Hematopoietic multipotent progenitor cell treated with erythropoietin and hydrocortisone succinate and interleukin-3 and kit ligand, for 15 days (in vitro differentiated cells): ENCODE measurements around the gene ELAVL3.

Source experiments
- DNase-seq: peaks from one replicate; pipeline ENCODE4 v3.0.0-alpha.2; 2015; ENCODE audit warnings: low spot score

Gene ELAVL3

DNA sequence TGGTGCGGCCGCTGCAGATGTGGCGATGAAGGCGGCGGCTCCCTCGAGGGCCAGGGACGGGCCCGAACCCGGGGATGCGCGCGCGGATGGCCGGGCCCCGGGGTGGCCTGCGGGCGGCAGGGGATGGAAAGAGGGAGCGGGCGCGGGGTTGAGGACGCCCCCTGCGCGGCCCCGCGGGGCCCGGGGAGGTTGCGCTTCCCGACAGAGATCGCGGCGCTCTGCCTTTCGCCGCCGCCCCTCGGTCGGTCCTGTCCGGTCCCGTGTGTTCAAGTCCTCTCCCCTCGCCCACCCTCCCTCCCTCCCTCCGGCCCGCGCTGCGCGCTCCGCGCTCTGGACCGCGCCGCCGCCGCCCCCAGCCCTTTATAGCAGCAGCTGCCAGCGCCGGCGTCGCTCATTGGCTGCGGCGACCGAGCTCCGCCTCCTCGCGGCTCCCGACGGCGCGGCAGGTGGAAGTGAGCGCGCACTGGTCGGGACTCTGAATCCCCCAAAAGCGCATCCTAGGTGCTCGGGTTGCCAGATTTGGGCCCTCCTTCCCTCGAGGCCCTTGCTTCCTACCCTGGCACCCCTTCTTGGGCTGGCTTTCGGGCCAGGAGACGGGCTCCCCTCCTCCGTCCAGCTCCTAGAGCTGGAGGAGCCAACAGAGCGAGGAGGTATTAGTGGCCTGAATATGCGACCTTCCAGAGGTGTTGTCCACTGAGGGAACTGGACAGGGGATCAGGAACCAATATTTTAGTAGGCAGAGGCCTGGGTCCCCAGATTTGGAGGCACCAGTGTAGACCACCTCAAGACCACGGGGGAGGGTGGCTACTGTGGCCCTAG, at the start of gene ELAVL3:
TSS of gene ELAVL3 (minus strand) at position 332 of the 819 bp plus-strand sequence. CDS start 438 bp downstream, outside the sequence.
- DNase-seq: no peak

DNA sequence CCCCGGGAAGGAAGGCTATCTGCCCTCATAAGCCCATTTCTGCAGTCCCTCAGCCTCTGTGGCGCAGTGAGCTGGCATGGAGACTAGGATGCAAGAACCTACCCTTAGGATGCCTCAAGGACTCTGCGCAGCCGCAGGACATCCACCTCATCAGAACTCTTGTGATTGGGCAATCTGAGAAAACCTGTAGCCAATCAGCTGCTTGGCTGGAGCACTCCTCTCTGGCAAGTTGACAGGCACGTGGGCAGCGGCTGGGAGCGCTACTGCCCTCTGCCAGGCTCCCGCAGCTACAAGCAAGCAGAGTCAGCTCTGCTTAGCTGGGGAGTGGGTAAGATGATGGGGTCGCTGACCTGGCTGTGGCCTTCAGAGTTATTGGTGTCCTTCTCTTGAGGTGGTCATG, 49.6 kb upstream of the ELAVL3 start:
- peak; percentile 87 for DNase-seq

DNA sequence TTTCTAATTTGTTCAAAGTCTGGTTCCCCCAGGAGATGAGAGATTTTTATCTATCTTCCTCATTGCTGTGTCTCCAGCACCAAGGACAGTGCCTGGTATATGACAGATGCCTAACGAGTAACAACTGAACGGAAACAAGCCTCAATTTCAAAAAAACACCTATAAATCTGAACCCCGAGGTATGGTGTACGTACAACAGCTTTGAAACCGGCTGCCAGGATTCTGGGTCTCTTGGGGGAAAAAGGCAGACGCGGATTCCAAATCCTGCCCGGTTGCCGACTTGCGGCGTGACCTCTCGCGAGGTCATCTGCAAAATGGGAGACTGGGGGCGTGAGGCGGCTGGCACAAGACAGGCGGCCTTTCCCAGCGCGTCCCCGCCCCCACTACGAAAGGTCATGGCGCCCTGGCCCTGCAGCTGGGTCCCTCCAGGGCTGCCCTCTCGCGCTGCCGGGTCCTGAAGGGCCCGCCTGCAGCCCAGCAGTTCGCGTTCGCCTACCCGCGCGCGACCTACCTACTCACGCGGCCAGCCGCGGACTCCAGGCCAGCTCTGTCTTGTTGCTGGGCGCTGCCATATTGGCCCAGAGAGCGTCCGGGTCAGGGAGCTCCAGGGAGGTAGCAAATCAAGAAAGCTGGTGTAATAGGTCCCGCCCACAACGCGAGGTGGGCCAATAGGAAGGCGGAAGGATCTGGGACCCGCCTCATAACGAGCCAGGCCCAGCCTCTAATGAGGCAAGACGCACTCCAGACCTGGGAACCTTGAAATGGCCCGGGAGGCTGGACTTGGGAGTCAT, 47.9 kb upstream of the ELAVL3 start, which contains the start of gene ECSIT:
TSS of gene ECSIT (minus strand) at position 584 of the 791 bp plus-strand sequence. CDS start 9,964 bp downstream, outside the sequence.
- peak; percentile 96 for DNase-seq

DNA sequence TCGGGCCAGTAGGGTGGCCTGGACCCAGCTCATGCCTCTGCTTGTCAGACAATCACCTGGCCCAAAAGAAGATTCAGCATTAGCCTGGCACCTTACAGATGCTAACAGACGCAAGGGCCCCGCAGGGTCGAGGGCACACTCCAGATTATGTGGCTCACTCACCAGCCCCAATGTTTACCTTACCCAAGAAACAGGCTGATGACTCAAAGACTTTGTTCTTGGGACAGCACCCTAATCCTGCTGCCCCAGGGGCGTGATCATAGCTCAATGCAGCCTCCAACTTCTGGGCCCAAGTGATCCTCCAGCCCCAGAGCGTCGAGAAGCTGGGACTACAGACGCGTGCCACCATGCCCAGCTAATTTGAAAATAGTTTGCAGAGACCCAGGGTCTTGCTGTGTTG, 38.3 kb upstream of the ELAVL3 start:
- DNase-seq: no peak

DNA sequence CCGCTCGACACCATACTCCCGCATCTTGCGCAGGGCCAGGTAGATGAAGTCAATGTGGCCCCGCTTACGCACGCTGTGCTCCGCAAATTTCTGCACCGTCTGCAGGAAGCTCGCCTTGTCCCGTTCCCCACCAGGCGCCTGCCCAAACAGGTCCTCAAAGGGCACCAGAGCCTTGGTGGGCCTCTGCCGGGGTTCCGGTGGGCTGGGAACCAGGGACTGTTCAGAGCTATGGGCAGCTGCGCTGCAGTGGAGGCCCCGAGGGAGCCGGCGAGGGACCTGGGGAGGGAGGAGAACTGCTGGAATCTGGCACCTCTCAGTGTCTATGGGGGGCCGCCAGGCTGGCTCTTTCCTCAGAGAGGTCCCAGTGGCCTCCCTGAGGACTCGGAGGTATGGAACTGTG, 33.1 kb upstream of the ELAVL3 start:
- DNase-seq: no peak

DNA sequence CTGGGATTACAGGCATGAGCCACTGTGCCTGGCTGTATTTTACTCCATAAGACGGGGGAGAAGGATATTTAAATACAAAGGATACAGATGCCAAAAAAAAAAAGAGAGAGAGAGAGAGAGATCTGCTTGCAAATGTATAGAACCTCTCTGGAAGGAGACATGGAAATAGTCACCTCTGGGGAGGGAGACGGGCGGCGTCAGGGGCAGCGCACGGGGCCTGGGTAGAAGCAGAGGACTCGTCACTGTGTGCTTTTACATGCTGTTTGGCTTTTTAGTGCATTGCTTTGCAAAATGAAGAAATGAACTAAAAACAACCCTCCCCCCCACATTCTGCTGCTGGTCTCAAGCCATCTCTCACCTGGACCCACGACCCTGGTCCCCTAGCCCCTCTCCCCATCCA, 29.6 kb upstream of the ELAVL3 start:
- no peak for DNase-seq

DNA sequence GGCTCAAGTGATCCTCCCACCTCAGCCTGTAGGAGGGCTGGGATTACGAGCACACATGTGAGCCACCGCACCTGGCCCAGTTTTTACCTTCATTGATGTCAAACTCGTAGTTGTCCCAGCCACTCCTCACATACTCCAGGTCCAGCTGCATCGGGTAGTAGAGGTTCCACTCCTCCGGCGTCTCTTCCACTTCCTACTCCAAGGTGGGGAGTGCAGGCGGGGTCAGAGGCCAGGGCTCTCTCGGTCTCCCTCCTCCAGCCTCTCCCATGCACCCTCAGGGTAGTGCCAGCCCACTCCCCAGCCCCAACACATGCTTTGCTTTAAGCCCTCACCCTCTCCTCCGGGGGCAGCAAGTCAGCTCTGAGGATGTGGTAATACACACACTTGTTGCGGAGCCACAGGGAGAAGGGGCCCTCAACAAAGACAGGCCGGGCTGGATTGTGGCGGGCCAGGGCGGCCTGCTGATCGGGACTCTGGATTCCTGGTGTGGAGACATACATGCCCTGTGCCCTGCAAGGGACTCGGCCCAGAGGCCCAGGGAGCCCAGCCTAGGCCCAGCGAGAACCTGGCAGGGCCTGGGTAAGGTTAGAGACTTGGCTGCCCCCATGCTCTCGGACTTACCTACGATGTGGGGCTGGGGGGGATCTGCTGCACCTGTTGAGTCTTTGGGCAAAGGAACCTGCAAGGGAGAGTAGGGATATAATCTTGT, 26.7 kb upstream of the ELAVL3 start:
- DNase-seq: no peak

DNA sequence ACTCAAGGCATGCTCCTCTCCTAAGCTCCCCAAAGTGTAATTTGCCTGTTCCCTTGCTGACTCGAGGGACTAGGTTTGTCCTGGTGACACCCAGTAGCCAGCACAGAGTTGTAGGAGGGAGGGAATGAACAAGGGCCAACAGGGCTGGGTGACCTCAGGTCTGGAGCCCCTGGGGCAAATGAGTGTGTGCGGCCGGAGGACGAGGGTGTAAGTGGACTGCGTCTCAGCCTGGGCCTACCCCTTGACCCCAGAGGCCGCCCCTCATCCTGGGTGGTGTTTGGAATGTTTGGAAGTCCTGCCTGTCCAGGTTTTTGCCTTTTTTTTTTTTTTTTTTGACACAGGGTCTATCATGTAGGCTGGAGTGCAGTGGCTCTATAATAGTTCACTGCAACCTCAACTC, 26.1 kb upstream of the ELAVL3 start:
- no peak for DNase-seq

DNA sequence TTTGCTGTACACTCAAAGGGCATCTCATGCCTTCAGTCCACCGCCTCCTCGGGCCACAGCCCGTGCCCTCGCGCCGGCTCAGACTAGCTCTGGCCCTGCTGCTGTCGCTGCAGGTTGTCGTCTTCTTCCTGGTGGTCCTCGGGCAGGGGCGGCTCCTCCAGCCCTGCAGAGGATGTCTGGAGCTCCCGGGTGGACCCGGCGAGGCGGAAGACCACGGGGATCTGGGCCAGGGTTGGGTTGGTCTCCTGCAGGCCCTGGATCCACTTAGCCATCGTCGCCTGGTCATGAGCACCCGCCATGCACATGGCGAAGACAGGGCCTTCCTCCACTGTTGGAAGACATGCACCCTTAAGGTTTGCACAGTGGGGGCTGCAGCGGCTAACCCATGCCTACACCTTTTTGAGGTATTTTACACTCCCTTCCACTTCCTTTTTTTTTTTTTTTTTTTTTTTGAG, 25.3 kb upstream of the ELAVL3 start:
- DNase-seq: no peak

DNA sequence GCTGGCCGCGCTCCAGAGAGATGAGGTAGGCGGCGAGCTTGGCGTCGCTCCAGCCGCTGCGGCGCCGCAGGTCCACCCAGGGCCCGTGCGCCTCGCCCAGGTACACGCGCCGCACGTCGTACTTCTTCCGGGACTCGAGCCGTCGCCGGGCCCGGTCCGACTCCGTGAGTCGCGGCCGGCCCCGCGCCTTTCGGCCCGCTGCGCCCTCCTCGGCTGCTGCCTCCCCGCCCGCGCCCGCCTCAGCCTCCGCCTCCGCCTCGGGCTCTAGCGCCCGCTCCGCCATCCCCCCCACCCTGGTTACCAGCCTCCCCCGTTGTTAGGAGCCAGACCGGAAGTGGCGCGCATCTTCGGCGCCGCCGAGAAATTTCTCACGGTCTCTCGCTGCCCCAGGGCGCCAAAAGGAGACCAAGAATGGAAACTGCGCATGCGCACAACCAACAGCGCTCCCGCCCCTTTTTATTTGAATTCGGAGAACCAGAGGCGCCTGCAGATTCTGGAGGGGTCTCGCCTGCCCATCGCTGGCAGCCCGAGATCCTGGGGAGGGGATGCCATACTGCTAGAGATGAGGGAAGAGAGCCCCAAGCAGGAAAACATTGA, 24.8 kb upstream of the ELAVL3 start, which contains the start of gene ZNF653:
TSS of gene ZNF653 (minus strand) at position 336 of the 597 bp plus-strand sequence. CDS start at position 283, 53 bp downstream.
- peak; percentile 98 for DNase-seq

DNA sequence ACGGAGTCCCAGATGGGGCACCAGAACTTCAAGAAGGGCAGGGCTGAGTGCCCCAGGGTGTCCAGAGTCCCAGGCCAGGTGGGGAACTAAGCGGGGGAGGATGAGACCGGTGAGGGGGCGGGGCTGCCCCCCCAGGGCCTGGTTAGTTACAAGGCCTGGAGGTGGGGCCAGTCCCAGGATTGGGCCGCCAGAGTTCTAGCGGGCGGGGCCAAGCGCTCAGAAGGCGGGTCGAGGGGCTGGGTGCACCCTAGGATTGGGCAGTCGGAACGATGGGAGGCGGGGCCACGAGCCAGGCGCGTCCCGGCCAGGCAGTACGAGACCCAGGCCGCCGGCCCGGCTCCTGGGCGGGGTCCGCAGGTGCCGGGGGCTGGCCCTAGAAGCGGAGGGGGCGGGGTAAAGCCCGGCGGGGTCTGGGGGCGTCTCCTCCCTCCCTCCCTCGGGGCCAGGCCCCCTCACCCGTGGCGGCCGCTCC, 24.2 kb upstream of the ELAVL3 start:
- DNase-seq: peak; percentile 97

DNA sequence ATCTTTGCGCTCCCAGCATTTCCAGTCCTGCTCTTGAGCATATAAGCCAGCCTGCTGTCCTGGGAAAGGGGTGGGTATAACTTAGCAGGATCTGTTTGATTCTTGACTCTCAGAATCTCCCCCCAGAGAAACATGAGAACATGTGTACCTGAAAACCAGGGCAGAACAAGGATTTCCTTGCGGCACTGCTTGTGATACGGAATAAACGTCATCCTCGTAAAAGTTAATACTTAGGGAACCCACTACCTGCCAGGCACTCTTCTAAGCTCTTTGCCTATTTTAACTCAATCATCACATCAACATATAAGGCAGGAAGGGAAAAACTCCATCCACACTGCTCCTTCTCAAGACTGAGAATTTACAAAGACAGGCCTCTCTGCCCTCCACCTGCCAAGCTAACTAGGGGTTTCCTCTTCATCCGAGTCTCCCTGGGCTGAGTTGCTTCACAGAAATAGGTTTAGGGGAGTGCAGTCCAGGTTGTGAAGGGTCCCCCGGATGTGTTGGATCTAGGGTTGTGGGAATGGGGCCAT, 23.7 kb upstream of the ELAVL3 start:
- DNase-seq: no peak

DNA sequence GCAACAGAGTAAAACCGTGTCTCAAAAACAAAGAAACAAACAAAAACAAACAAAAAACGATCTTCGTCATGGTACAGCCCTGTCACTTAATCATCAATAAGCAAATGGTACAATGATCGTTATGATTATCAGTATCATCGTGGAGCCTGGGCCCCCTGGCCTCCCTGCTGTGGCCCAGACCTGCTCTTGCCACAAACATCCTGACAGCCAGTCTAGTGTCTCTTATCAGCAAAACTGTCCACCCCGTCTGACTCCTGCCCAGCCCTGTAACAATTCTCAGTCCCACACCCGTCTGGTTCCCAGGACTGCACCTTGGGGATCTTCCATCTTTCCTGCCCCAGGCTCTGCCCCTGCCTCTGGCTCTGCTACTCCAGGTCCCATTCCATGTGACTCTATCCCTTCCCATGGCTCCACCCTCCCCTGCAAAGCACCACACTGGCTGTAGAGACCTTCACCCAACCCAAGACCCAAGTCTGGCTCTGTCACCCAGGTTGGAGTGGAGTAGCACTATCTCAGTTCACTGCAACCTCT, 19.1 kb upstream of the ELAVL3 start:
- peak; percentile 49 for DNase-seq

DNA sequence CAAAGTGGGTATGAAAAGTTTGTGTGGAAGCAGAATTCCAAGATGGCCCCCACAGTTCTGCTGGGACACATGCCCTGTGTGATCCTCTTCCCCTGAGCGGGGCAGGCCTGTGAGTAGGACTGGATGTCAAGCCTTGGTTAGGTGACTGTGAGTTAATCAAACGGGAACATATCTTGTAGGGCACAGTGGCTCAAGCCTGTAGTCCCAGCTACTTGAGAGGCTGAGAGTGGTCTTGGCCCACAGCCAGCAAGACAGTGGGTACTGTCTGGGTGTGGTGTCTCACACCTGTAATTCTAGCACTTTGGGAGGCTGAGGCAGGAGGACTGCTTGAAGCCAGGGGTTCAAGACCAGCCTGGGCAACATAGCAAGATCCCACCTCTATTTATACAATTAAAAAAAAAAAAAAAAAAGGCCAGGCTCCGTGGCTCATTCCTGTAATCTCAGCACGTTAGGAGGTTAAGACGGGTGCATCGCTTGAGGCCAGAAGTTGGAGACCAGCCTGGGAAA, 18.4 kb upstream of the ELAVL3 start:
- no peak for DNase-seq

DNA sequence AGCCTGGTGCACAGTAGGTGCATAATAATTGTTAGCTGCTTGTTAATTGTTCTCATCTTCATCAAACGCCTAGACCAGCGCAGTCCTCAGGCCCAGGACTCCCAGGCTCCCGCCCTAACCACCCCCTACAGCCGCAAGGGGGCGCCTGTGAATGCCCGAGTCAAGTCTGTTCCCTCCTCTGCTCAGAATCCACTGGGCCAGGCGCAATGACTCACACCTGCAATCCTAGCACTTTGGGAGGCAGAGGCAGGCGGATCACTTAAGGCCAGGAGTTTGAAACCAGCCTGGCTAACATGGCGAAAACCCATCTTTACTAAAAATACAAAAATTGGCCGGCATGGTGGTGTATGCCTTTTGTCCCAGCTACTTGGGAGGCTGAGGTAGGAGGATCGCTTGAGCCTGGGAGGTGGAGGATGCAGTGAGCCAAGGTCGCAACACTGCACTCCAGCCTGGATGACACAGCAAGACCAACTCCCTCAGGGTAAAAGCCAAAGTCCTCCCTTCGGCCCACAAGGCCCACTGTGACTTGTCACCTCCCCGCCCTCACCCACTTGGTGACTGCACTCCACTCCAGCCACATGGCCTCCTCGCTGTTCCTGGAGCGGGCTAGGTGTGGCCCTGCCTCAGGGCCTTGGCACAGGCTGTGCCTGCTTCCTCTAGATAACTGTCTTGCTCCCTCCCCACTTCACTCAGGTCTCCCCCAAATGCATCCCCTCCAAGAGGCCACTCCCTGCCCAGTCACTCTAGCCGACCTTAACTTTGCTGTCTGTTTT, 15.7 kb upstream of the ELAVL3 start:
- DNase-seq: peak; percentile 95

DNA sequence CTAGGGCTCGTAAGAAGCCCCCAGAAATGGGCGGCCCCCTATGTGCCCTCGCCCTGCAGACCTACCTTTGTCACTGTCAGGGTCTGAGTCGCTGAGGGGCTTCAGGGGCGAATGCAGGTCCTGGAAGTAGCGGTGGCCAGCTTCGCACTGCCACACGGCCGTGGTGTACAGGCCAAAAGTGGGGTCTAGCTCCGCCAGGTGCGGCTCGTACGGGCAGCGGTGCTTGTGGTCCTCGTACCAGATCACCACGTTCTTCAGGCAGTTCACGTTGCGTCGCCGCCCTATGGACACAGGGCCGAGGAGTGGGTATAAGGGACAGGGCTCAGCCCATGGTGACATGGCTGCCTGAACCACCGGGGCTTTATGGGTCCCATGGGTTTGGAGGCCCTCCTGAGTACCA, 15.0 kb upstream of the ELAVL3 start:
- DNase-seq: no peak

DNA sequence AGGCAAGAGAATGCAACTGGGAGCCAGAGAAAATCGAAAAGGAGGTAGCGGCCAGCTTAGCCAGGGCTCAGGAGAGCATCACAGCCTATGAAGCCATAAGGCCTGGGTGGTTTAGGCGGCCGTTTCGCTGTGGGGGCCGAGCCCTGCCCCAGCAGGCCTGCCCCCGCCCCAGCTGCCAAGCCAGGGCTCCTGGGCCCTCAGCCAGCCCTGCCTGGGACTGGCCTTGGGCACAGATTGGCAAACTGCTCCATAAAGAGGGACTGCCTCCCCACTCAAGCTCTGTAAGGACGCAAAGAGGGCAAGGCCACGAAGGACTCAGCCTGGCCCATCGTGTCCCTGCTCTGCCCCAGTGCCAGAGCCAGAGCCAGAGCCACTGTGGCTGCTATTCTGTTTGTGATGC, 14.6 kb upstream of the ELAVL3 start:
- DNase-seq: no peak

DNA sequence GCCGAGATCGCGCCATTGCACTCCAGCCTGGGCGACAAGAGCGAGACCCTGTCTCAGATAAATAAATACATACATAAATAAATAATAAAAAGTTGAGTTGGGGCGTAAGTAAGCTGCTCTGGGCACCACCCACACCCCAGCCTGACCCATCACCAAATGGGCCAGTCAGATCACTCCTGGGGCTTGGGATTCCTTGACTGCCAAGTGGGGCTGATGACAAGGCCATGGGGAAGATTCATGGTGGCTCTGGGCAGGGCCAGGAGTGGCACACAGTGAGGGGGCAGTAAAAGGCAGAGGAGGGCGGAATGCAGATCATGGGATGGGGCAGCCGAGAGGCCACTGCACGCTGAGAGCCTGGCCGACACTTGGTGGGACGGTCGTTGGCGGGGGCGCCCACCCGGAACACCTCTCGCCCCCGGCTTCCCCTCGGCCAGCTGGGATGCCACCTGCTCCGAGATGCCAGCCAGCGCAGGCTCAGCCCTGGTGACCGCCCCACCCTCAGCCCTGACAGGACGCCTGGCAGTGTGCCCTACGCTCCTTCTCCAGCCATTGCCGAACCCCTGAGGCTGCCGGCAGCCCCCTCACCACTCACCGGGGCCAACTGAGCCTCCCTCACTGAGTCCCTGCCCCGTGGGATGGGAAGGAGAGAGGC, 13.9 kb upstream of the ELAVL3 start:
- DNase-seq: no peak

DNA sequence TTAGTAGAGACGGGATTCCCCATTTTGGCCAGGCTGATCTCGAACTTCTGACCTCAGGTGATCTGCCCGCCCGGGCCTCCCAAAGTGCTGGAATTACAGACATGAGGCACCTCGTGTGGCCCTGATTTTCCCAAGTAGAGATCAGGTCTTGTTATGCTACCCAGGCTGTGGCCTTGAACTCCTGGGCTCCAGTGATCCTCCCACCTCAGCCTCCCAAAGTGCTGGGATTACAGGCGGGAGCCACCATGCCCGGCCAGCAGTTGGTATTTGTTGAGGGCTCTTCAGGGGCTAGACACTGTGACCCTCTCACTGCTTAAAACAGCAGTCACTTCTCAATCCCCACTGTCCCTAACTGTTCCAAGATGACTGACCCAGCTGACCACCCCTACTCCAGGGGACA, 8.5 kb upstream of the ELAVL3 start:
- no peak for DNase-seq
